ENCODE measurements around the gene RPF1.
"Not testable (repeated sequence)": the region's sequence is repeated elsewhere in the genome, so short reads cannot be mapped to it uniquely, and the experiment has no call there.

RPF1 gene, protein sequence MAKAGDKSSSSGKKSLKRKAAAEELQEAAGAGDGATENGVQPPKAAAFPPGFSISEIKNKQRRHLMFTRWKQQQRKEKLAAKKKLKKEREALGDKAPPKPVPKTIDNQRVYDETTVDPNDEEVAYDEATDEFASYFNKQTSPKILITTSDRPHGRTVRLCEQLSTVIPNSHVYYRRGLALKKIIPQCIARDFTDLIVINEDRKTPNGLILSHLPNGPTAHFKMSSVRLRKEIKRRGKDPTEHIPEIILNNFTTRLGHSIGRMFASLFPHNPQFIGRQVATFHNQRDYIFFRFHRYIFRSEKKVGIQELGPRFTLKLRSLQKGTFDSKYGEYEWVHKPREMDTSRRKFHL

DNA sequence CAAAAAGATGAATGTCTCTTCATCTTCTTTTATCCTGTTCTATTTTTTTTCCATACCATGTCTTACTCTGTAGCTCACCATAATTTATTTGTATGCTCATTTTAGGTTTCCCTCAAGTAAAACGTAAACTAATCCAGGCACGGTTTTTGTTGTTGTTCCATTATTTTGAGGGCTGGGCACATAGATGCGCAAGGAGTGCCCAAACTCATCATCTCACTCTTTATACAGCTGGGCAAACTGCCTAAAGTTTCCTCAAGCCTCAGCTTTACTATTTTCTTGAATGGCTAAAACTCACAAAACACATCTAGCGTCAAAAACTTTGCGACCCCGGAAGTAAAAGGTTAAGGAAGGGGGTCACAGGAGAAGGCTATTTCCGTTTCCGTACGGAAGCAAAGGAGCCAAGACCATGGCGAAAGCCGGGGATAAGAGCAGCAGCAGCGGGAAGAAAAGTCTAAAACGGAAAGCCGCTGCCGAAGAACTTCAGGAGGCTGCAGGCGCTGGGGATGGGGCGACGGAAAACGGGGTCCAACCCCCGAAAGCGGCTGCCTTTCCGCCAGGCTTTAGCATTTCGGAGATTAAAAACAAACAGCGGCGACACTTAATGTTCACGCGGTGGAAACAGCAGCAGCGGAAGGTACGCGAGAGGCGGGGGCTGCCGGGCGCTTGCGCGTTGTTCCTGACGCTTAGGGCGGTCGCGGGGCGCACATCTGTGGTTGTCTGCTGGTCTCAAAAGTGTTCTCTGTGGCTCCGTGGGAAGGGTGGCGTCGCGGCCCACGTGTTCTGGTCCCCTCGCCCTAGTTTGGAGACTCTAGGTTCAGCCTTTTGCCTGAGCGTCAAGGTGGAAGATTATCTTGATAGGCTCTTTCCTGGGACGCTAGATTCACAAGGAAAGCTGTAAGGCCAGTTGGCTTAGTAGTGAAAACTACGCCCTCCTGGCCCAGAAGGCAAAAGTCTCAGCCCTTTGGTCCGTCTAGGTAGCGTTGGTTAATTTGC is at the start of gene RPF1:
Gene RPF1, plus strand, starts transcription at position 391 of the 993 bp plus-strand sequence. Its CDS starts 16 bp downstream, at position 407.
- Mint-ChIP-seq H3K27ac (peak within 1 kb of the TSS; percentile 99), H3K4me3 (peak within 1 kb of the TSS; percentile 99), H3K9me3 (ENCODE audit: low read depth) (peaks cover 10% of the 10 kb centered on the region), H3K4me1 (ENCODE audit: low read depth) (peaks cover 37% of the 10 kb centered on the region), H3K36me3 (peaks cover 28% of the 10 kb centered on the region), H3K27me3 (peaks cover 22% of the 10 kb centered on the region)

GRCh38 chr1:84430546-84430945 is 48.5 kb upstream of the RPF1 start:
- peaks cover 12% of the 10 kb centered on the region for H3K9me3 Mint-ChIP-seq (ENCODE audit: low read depth)
- H3K4me3 Mint-ChIP-seq, result no peak overlapping the region
- no peaks in the 10 kb centered on the region for H3K4me1 Mint-ChIP-seq (ENCODE audit: low read depth)
- H3K36me3 Mint-ChIP-seq, result peaks cover 6% of the 10 kb centered on the region
- H3K27ac Mint-ChIP-seq, result no peak overlapping the region
- H3K27me3 Mint-ChIP-seq, result no peaks in the 10 kb centered on the region

GRCh38 chr1:84433258-84434080 is 45.6 kb upstream of the RPF1 start:
- Mint-ChIP-seq H3K36me3 (peaks cover 6% of the 10 kb centered on the region), H3K4me3 (peak overlapping the region; percentile 78), H3K9me3 (ENCODE audit: low read depth) (peaks cover 12% of the 10 kb centered on the region), H3K27me3 (no peaks in the 10 kb centered on the region), H3K4me1 (ENCODE audit: low read depth) (no peaks in the 10 kb centered on the region), H3K27ac (peak overlapping the region; percentile 72)

DNA sequence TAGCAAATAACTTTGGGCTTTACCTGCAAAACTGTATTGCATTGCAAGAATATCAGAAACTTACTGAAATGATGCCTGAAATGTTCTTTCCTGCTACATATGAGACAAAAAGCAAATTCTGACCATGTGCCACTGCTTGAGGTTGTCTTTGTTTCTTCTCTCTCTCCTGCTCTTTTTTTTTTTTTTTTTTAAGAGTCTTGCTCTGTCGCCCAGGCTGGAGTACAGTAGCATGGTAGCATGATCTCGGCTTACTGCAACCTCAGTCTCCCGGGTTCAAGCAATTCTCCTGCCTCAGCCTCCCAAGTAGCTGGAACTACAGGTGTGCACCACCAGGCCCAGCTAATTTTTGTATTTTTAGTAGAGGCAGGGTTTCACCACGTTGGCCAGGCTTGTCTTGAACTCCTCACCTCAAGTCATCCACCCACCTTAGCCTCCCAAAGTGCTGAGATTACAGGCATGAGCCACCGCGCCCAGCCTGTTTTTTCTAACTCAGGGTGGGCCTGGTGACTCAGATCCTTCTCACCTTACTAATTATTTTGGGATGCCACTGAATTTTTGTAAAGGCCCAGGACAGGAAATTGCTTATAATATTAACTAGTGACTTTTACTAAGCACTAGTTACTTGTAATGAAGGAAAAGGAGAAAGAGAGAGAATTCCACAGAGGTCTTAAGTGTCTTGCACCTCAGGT is 44.8 kb upstream of the RPF1 start:
- H3K9me3 Mint-ChIP-seq (ENCODE audit: low read depth), result peaks cover 12% of the 10 kb centered on the region
- peak overlapping the region; percentile 72 for H3K27ac Mint-ChIP-seq
- H3K36me3 Mint-ChIP-seq, result peaks cover 6% of the 10 kb centered on the region
- H3K4me3 Mint-ChIP-seq, result peak overlapping the region; percentile 78
- no peaks in the 10 kb centered on the region for H3K4me1 Mint-ChIP-seq (ENCODE audit: low read depth)
- H3K27me3 Mint-ChIP-seq, result no peaks in the 10 kb centered on the region

DNA sequence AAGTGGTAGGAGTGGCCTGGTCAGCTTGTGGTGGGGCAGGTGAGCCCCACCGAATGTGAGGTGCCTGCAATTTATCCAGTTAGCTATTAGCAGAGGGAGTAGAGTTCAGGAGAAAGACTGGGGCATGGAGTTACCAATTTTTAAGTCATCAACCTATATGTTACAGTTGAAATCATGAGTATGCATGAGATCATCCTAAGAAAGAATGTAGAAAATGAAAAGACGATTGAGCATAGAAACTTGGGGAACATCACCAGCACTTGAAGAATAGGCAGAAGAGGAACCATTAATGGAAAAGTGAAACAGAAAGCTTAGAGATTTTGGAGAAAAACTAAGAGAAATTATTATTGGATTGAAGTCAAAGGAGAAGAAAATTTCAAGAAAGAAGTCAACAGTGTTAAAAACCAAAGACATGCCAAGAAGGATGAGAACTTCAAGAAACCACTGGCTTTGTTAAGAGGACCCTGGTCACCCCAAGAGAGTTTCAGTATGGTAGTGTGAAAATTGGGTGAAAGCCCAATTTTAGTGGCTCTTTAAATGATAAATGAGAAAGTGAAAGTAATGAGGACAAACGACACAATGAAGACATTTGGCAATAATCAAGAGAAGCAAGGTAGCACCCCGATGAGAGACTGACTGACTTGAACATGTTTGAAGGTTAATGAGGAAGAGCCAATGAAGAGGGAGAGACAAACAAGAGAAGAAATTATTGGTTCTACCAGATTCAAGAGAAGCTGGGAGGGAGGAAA is 44.1 kb upstream of the RPF1 start:
- Mint-ChIP-seq H3K36me3 (peaks cover 1% of the 10 kb centered on the region), H3K9me3 (ENCODE audit: low read depth) (peaks cover 7% of the 10 kb centered on the region), H3K27me3 (no peaks in the 10 kb centered on the region), H3K27ac (no peak overlapping the region), H3K4me1 (ENCODE audit: low read depth) (no peaks in the 10 kb centered on the region), H3K4me3 (no peak overlapping the region)

DNA sequence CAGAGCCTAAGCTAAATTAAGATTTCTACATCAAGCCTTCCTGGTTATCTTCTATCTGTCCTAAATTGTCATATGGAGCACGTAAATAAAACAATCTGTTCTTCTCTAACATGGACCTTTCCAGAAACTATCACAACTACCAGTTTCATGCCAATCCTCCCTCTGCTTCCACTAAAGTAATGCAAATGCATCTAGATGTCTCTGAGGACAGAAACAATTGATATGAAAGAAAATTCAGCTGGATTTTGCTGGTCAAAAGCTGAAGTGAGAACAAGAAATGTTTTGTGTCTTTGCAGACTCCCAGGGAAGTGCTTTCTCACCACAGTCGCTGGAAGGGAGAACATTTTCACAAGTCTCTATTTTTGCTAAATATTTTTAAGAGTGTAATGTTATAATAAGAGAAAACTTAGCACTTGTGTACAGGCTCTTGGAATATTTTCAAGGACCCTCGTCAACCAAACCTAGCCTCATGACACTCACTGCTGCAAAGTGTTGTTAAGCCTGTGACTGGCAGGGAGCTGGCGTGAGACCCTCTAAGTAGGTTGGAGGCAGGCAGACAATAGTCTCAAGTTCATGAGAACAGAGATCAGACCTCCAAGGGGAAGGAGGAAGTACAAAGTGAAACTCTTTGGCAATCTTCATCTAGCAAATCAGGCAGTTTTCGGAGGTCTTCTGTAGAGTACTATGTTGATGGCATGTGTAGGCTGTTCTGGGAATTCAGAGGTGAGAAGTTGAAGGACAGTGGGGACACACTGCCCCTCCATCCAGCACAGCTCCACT is 42.0 kb upstream of the RPF1 start:
- Mint-ChIP-seq H3K27ac (no peak overlapping the region), H3K4me1 (ENCODE audit: low read depth) (peaks cover 2% of the 10 kb centered on the region), H3K9me3 (ENCODE audit: low read depth) (no peaks in the 10 kb centered on the region), H3K27me3 (no peaks in the 10 kb centered on the region), H3K4me3 (no peak overlapping the region), H3K36me3 (no peaks in the 10 kb centered on the region)

- Mint-ChIP-seq H3K4me1 (ENCODE audit: low read depth) (peaks cover 17% of the 10 kb centered on the region), H3K4me3 (peak overlapping the region; percentile 56), H3K9me3 (ENCODE audit: low read depth) (no peaks in the 10 kb centered on the region), H3K36me3 (peaks cover 3% of the 10 kb centered on the region), H3K27me3 (peaks cover 2% of the 10 kb centered on the region), H3K27ac (peak overlapping the region; percentile 72)
These were observed 36.8 kb upstream of the RPF1 start for GRCh38 chr1:84442256-84442655.

- Mint-ChIP-seq H3K27ac (peak overlapping the region; percentile 72), H3K4me1 (ENCODE audit: low read depth) (peaks cover 17% of the 10 kb centered on the region), H3K4me3 (peak overlapping the region; percentile 56)
- not testable (repeated sequence) for H3K36me3 Mint-ChIP-seq; H3K9me3 Mint-ChIP-seq (ENCODE audit: low read depth); H3K27me3 Mint-ChIP-seq
These were observed 36.1 kb upstream of the RPF1 start for GRCh38 chr1:84442747-84443646.

- not testable (repeated sequence) for H3K9me3 Mint-ChIP-seq (ENCODE audit: low read depth); H3K36me3 Mint-ChIP-seq; H3K27ac Mint-ChIP-seq; H3K4me3 Mint-ChIP-seq; H3K27me3 Mint-ChIP-seq; H3K4me1 Mint-ChIP-seq (ENCODE audit: low read depth)
These were observed 30.4 kb upstream of the RPF1 start for GRCh38 chr1:84448704-84449103.

DNA sequence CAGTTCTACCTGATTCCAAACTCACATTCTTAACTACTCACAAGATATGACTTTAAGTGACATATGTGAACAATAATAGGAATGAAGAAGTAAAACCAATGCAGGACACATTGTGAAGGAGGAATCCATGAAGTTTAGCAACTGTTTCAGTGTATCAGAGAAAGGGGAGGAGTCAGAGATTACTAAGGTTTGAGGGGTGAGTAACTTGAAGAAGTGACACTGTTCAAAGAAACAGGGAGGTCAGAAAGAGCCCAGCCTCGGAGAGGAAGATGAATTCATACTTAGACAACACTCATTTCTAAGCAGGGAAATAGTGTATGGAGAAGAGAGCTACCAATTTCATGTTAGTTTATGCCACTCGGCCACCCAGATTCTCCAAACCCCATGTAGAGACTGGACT is 28.2 kb upstream of the RPF1 start:
- Mint-ChIP-seq H3K9me3 (ENCODE audit: low read depth) (no peaks in the 10 kb centered on the region), H3K27me3 (peaks cover 13% of the 10 kb centered on the region), H3K27ac (no peak overlapping the region), H3K36me3 (peaks cover 3% of the 10 kb centered on the region), H3K4me3 (no peak overlapping the region), H3K4me1 (ENCODE audit: low read depth) (no peaks in the 10 kb centered on the region)

- H3K4me3 Mint-ChIP-seq, result no peak overlapping the region
- peaks cover 13% of the 10 kb centered on the region for H3K27me3 Mint-ChIP-seq
- H3K9me3 Mint-ChIP-seq (ENCODE audit: low read depth), result no peaks in the 10 kb centered on the region
- H3K36me3 Mint-ChIP-seq, result peaks cover 3% of the 10 kb centered on the region
- no peak overlapping the region for H3K27ac Mint-ChIP-seq
- no peaks in the 10 kb centered on the region for H3K4me1 Mint-ChIP-seq (ENCODE audit: low read depth)
These were observed 26.6 kb upstream of the RPF1 start for GRCh38 chr1:84452436-84452835.

DNA sequence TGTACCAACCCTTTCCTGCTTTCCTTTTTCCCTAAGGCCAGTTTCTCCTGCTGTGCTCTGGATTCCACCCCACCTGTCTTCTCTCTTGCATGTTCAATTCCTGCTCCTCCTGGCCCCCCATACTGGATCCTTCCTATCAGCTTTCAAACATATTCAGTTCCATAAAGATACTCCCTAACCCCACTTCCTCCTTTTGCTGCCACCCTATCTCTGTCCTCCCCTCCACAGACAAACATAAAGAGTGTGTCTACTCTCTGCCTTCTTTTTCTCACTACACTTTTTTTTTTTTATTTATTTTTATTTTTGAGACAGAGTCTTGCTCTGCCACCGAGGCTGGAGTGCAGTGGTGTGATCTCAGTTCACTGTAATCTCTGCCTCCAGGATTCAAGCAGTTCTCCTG is 16.9 kb upstream of the RPF1 start:
- no peak overlapping the region for H3K27ac Mint-ChIP-seq
- no peak overlapping the region for H3K4me3 Mint-ChIP-seq
- peaks cover 21% of the 10 kb centered on the region for H3K27me3 Mint-ChIP-seq
- peaks cover 3% of the 10 kb centered on the region for H3K36me3 Mint-ChIP-seq
- no peaks in the 10 kb centered on the region for H3K4me1 Mint-ChIP-seq (ENCODE audit: low read depth)
- H3K9me3 Mint-ChIP-seq (ENCODE audit: low read depth), result no peaks in the 10 kb centered on the region

Measured in activated naive CD8-positive, alpha-beta T cell (primary cell).